ENCODE results near the gene SLC2A2.

Gene SLC2A2

GRCh38 chr3:171011873-171012336 lies 14.6 kb downstream of the SLC2A2 start:
- Mint-ChIP-seq H3K4me1 (no peaks in the 10 kb centered on the region), H3K27me3 (peaks cover 0 to 9% of the 10 kb centered on the region in 2 donors), H3K9me3 (no peaks in the 10 kb centered on the region), H3K4me3 (no peak overlapping the region), H3K36me3 (no peaks in the 10 kb centered on the region), H3K27ac (no peak overlapping the region)
- DNase-seq (no peak), ATAC-seq (replicated peaks) (no peak)

GRCh38 chr3:171011109-171011872 lies 15.2 kb downstream of the SLC2A2 start:
- no peaks in the 10 kb centered on the region for H3K4me1 Mint-ChIP-seq
- H3K4me3 Mint-ChIP-seq: no peak overlapping the region
- no peak overlapping the region for H3K27ac Mint-ChIP-seq
- H3K9me3 Mint-ChIP-seq: no peaks in the 10 kb centered on the region
- ATAC-seq (replicated peaks) (no peak), DNase-seq (no peak)
- H3K27me3 Mint-ChIP-seq: peaks cover 0 to 9% of the 10 kb centered on the region in 2 donors
- H3K36me3 Mint-ChIP-seq: no peaks in the 10 kb centered on the region

DNA sequence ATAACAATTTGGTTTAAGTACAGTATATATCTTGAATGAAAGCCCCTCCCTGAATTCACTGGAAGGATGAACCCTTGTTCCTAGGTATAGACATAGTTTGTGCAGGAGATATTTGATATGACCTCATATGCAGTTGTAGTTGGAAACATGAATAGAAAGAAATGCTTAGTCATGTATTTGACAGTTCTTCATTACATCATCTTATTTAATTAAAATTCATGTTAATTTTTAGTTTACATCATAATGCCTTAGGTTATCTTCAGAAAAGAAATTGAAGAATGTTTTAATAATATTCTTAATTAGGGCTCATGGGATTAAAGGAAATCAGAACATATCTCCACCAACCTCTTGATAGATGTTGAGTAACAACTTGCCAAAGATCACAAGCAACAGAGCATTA lies 19.2 kb downstream of the SLC2A2 start:
- no peak overlapping the region for H3K27ac Mint-ChIP-seq
- H3K4me3 Mint-ChIP-seq: no peak overlapping the region
- H3K36me3 Mint-ChIP-seq: no peaks in the 10 kb centered on the region
- H3K4me1 Mint-ChIP-seq: no peaks in the 10 kb centered on the region
- no peaks in the 10 kb centered on the region for H3K9me3 Mint-ChIP-seq
- ATAC-seq (replicated peaks) (no peak), DNase-seq (no peak)
- H3K27me3 Mint-ChIP-seq: peaks cover 0 to 9% of the 10 kb centered on the region in 2 donors

GRCh38 chr3:171005648-171006047 lies 20.9 kb downstream of the SLC2A2 start:
- DNase-seq: no peak
- H3K4me1 Mint-ChIP-seq: no peaks in the 10 kb centered on the region
- H3K9me3 Mint-ChIP-seq: no peaks in the 10 kb centered on the region
- H3K27ac Mint-ChIP-seq: no peak overlapping the region
- H3K4me3 Mint-ChIP-seq: no peak overlapping the region
- no peaks in the 10 kb centered on the region for H3K36me3 Mint-ChIP-seq
- ATAC-seq (replicated peaks): no peak
- peaks cover 0 to 3% of the 10 kb centered on the region in 2 donors for H3K27me3 Mint-ChIP-seq

- H3K27ac Mint-ChIP-seq: no peak overlapping the region
- H3K27me3 Mint-ChIP-seq: no peaks in the 10 kb centered on the region
- ATAC-seq (replicated peaks) (peak; percentile 29 to 45), DNase-seq (no peak)
- H3K4me1 Mint-ChIP-seq: no peaks in the 10 kb centered on the region
- H3K4me3 Mint-ChIP-seq: no peak overlapping the region
- H3K9me3 Mint-ChIP-seq: no peaks in the 10 kb centered on the region
- H3K36me3 Mint-ChIP-seq: no peaks in the 10 kb centered on the region
Observed at GRCh38 chr3:171001957-171002694, 24.4 kb downstream of the SLC2A2 start.

- Mint-ChIP-seq H3K27ac (no peak overlapping the region), H3K4me3 (no peak overlapping the region), H3K27me3 (no peaks in the 10 kb centered on the region), H3K4me1 (no peaks in the 10 kb centered on the region), H3K36me3 (no peaks in the 10 kb centered on the region), H3K9me3 (no peaks in the 10 kb centered on the region)
- ATAC-seq (replicated peaks): no peak
- no peak for DNase-seq
Observed at GRCh38 chr3:171001250-171001893, 25.1 kb downstream of the SLC2A2 start.

GRCh38 chr3:171000281-171000680 lies 26.2 kb downstream of the SLC2A2 start:
- Mint-ChIP-seq H3K27ac (no peak overlapping the region), H3K27me3 (no peaks in the 10 kb centered on the region), H3K4me3 (no peak overlapping the region), H3K36me3 (no peaks in the 10 kb centered on the region), H3K9me3 (no peaks in the 10 kb centered on the region), H3K4me1 (no peaks in the 10 kb centered on the region)
- ATAC-seq (replicated peaks): no peak
- no peak for DNase-seq

DNA sequence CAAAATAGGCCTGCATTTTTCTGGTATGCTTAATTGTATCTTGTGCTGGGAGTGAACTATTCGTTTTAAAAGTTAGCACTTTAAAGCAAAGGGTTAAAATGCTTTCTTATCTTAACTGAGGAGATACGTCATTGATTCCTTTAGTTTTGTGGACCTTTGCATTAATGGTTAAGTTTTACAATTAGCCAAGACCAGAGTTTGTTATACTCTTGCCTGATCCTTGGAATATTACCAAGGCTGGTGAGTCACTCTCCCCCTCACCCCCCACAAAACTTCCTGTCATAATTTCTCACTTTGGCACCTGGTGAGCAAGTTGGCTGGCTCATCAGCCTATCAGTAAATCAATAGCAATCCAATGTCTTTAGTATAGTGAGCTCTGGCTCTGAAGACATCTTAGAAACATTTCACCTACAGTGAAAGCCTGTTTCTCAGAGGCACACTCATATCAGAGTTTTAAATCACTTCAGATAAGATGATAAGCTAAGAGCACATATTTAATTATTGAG lies 26.7 kb downstream of the SLC2A2 start:
- Mint-ChIP-seq H3K27ac (no peak overlapping the region), H3K9me3 (no peaks in the 10 kb centered on the region)

DNA sequence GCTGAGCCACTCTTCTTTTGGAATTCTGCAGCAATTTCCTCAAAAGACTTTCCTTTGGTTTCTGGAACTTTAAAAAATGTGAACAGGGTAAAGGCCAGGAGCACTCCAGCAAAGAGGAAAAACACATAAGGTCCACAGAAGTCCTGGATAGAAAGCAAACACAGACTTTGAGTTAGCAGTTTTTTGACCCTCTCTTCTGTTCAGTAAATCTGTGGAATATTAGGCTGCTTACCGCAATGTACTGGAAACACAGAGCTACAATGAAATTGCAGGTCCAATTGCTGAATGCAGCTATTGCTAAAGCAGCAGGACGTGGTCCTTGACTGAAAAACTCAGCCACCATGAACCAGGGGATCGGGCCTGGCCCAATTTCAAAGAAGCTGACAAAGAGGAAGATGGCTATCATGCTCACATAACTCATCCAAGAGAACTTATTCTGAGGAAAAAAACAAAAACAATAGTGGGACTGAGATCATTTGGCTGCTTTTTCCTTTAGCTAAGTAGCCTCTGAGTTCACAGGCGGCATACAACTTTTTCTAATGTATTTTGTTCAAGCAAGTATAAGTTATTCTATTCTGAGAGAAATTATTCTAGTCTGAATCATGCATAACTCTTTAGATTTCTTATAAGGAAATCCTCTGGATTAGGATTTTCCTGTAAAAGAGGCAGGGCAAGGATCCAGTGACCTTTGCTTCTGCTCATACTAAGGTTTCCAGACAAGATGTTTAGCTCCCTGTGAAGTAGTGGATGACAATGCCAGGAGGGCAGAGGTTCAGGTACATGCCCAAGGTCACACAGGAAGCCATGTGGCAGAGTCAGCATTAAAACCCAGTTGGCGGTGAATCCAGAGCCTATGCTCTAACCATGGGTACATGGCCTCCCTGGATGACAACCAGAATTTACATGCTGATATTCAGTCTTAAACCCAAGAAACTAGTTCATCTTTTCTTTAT lies 28.3 kb downstream of the SLC2A2 start:
- ATAC-seq (replicated peaks): no peak
- H3K27ac Mint-ChIP-seq: no peak overlapping the region
- H3K9me3 Mint-ChIP-seq: no peaks in the 10 kb centered on the region
- H3K27me3 Mint-ChIP-seq: no peaks in the 10 kb centered on the region
- H3K4me1 Mint-ChIP-seq: no peaks in the 10 kb centered on the region
- no peaks in the 10 kb centered on the region for H3K36me3 Mint-ChIP-seq
- DNase-seq: no peak
- H3K4me3 Mint-ChIP-seq: no peak overlapping the region

More for the DNA sequence above, 26.7 kb downstream of the SLC2A2 start:
- Mint-ChIP-seq H3K4me1 (no peaks in the 10 kb centered on the region), H3K4me3 (no peak overlapping the region), H3K27me3 (no peaks in the 10 kb centered on the region), H3K36me3 (no peaks in the 10 kb centered on the region)
- ATAC-seq (replicated peaks): no peak
- no peak for DNase-seq

DNA sequence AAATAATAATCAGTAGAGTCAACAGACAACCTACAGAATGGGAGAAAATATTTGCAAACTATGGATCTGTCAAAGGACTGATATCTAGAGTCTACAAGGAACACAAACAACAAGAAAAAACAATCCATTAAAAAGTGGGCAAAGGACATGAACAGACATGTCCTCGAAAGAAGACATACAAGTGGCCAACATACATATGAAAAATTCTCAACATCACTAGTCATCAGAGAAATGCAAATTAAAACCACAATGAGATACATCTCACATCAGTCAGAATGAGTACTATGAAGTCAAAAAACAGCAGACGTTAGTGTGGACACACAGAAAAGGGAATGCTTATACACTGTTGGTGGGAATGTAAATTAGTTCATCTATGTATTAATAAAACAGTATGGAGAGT lies 33.7 kb downstream of the SLC2A2 start:
- DNase-seq (no peak), ATAC-seq (replicated peaks) (no peak)
- H3K9me3 Mint-ChIP-seq: peaks cover 4 to 5% of the 10 kb centered on the region in 2 donors
- no peaks in the 10 kb centered on the region for H3K4me1 Mint-ChIP-seq
- no peaks in the 10 kb centered on the region for H3K36me3 Mint-ChIP-seq
- no peak overlapping the region for H3K4me3 Mint-ChIP-seq
- peaks cover 13 to 22% of the 10 kb centered on the region in 2 donors for H3K27me3 Mint-ChIP-seq
- H3K27ac Mint-ChIP-seq: no peak overlapping the region

GRCh38 chr3:170991664-170992063 lies 34.9 kb downstream of the SLC2A2 start:
- Mint-ChIP-seq H3K4me1 (no peaks in the 10 kb centered on the region), H3K4me3 (no peak overlapping the region), H3K27me3 (peaks cover 17 to 24% of the 10 kb centered on the region in 2 donors), H3K27ac (no peak overlapping the region), H3K9me3 (peaks cover 4 to 5% of the 10 kb centered on the region in 2 donors), H3K36me3 (no peaks in the 10 kb centered on the region)
- no peak for DNase-seq
- ATAC-seq (replicated peaks): no peak

- no peak for DNase-seq
- H3K36me3 Mint-ChIP-seq: no peaks in the 10 kb centered on the region
- peaks cover 4 to 5% of the 10 kb centered on the region in 2 donors for H3K9me3 Mint-ChIP-seq
- no peak for ATAC-seq (replicated peaks)
- no peaks in the 10 kb centered on the region for H3K4me1 Mint-ChIP-seq
- peaks cover 17 to 30% of the 10 kb centered on the region in 2 donors for H3K27me3 Mint-ChIP-seq
- no peak overlapping the region for H3K4me3 Mint-ChIP-seq
- no peak overlapping the region for H3K27ac Mint-ChIP-seq
Observed at GRCh38 chr3:170989100-170989648, 37.3 kb downstream of the SLC2A2 start.

GRCh38 chr3:170988378-170988777 lies 38.1 kb downstream of the SLC2A2 start:
- H3K27ac Mint-ChIP-seq: no peak overlapping the region
- DNase-seq: no peak
- ATAC-seq (replicated peaks): no peak
- H3K4me3 Mint-ChIP-seq: no peak overlapping the region
- peaks cover 4 to 5% of the 10 kb centered on the region in 2 donors for H3K9me3 Mint-ChIP-seq
- H3K27me3 Mint-ChIP-seq: peaks cover 21 to 34% of the 10 kb centered on the region in 2 donors
- no peaks in the 10 kb centered on the region for H3K4me1 Mint-ChIP-seq
- no peaks in the 10 kb centered on the region for H3K36me3 Mint-ChIP-seq

All from stimulated activated naive B cell treated with anti-CD40 and anti-IgM and Interleukin-4, amounts not matched to agents 10 μg/mL and 1 μg/mL and 100 μg/mL, for 72 hours (primary cell).